ENCODE results near the gene CDH2. TPM values are rescaled to one million over a fixed set of nuclear protein-coding genes. Genes with fewer than 3 reads are reported as not detected.

CDH2 gene
- total RNA-seq, 1 experiment from 2014 or later = 34.0 TPM

DNA sequence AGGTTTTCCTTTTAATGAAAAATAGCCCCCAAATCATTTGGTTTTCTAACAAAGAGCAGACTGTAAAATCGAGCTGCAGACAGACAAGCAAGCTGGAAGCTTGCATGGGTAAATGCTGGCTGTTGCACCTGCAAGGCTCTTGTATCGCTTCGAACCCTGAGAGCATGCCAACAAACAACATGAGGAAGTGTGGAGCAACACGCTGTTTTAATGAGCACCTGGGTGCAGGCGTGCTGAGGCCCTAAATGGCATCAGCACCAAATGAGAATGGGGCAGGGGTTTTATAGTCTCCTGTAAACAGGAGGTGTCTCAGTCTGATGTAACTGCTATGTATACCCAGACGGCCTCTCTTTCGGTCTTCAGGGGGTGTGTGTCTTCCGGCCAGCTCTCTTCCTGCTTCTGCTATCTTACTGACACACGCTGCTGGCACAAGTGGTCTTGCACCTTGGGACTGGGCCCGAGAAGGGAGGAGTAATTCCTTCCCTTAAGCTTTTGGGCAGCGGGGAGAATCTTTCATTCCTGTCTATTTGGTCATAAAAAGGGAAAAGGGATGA lies 31.9 kb upstream of the CDH2 start:
- Histone ChIP-seq H3K4me1 (ENCODE audit: insufficient read depth, low read length) (peaks cover 11% of the 10 kb centered on the region), H2AFZ (ENCODE audit: low read length) (no peak overlapping the region), H3K27ac (ENCODE audit: low read length) (no peak overlapping the region), H3F3A (ENCODE audit: low read length, unreplicated experiment) (peaks cover 3% of the 10 kb centered on the region), H3K79me2 (ENCODE audit: low read length) (no peaks in the 10 kb centered on the region), H3K9ac (ENCODE audit: low read length) (no peak overlapping the region), H3K9me2 (replicated peaks; ENCODE audit: low read length) (no peaks in the 10 kb centered on the region), H3K4me2 (ENCODE audit: low read length) (no peak overlapping the region), H3K36me3 (ENCODE audit: low read depth, low read length) (no peaks in the 10 kb centered on the region), H3K27me3 (ENCODE audit: low read length) (no peaks in the 10 kb centered on the region), H4K20me1 (ENCODE audit: low read length) (no peaks in the 10 kb centered on the region), H3K4me3 (ENCODE audit: low read length) (no peak overlapping the region), H3K9me3 (ENCODE audit: low read length) (no peaks in the 10 kb centered on the region)
- DNase-seq (no peak), ATAC-seq (no peak)
- TF ChIP-seq, protein P1, sequence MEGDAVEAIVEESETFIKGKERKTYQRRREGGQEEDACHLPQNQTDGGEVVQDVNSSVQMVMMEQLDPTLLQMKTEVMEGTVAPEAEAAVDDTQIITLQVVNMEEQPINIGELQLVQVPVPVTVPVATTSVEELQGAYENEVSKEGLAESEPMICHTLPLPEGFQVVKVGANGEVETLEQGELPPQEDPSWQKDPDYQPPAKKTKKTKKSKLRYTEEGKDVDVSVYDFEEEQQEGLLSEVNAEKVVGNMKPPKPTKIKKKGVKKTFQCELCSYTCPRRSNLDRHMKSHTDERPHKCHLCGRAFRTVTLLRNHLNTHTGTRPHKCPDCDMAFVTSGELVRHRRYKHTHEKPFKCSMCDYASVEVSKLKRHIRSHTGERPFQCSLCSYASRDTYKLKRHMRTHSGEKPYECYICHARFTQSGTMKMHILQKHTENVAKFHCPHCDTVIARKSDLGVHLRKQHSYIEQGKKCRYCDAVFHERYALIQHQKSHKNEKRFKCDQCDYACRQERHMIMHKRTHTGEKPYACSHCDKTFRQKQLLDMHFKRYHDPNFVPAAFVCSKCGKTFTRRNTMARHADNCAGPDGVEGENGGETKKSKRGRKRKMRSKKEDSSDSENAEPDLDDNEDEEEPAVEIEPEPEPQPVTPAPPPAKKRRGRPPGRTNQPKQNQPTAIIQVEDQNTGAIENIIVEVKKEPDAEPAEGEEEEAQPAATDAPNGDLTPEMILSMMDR (conservative IDR thresholded peaks at IDR 0.05; ENCODE audit: low read depth, low read length) = no peak
- no peak for TF ChIP-seq EZH2phosphoT487 (IDR thresholded peaks at IDR 0.05; ENCODE audit: borderline replicate concordance, low read length)
- no peak for TF ChIP-seq EZH2 (IDR thresholded peaks at IDR 0.05; ENCODE audit: low read length, unreplicated experiment)
- CTCF ChIA-PET = no interaction called here
- BruUV-seq (replicated peaks) = no TSS peak
- POLR2A ChIA-PET (ENCODE audit: unreplicated experiment) = no interaction called here
- intact Hi-C loops (cut with micrococcal nuclease) = no loop called here

- no peak overlapping the region for H3K4me3 ChIP-seq (ENCODE audit: low read length)
- BruUV-seq (replicated peaks) = no TSS peak
- peaks cover 3% of the 10 kb centered on the region for H3F3A ChIP-seq (ENCODE audit: low read length, unreplicated experiment)
- H3K9me2 ChIP-seq (replicated peaks; ENCODE audit: low read length) = no peaks in the 10 kb centered on the region
- H3K9me3 ChIP-seq (ENCODE audit: low read length) = no peaks in the 10 kb centered on the region
- no peaks in the 10 kb centered on the region for H3K79me2 ChIP-seq (ENCODE audit: low read length)
- ChIA-PET POLR2A (ENCODE audit: unreplicated experiment) (interaction anchor here (0.6 kb wide), 1 partner anchor 24 kb away, joined by 4 read pairs; no protein-coding TSS in a partner anchor), CTCF (no interaction called here)
- no peak overlapping the region for H3K9ac ChIP-seq (ENCODE audit: low read length)
- TF ChIP-seq EZH2 (IDR thresholded peaks at IDR 0.05; ENCODE audit: low read length, unreplicated experiment) (no peak), EZH2phosphoT487 (IDR thresholded peaks at IDR 0.05; ENCODE audit: borderline replicate concordance, low read length) (no peak)
- TF ChIP-seq, protein P1 (conservative IDR thresholded peaks at IDR 0.05; ENCODE audit: low read depth, low read length) = no peak
- no peak overlapping the region for H3K4me2 ChIP-seq (ENCODE audit: low read length)
- no peak overlapping the region for H2AFZ ChIP-seq (ENCODE audit: low read length)
- H3K27ac ChIP-seq (ENCODE audit: low read length) = no peak overlapping the region
- ATAC-seq = no peak
- DNase-seq = no peak
- H3K36me3 ChIP-seq (ENCODE audit: low read depth, low read length) = no peaks in the 10 kb centered on the region
- H3K27me3 ChIP-seq (ENCODE audit: low read length) = no peaks in the 10 kb centered on the region
- intact Hi-C loops (cut with micrococcal nuclease) = no loop called here
- peaks cover 13% of the 10 kb centered on the region for H3K4me1 ChIP-seq (ENCODE audit: insufficient read depth, low read length)
- H4K20me1 ChIP-seq (ENCODE audit: low read length) = no peaks in the 10 kb centered on the region
Measured at GRCh38 chr18:28208268-28208667, 31.3 kb upstream of the CDH2 start.

DNA sequence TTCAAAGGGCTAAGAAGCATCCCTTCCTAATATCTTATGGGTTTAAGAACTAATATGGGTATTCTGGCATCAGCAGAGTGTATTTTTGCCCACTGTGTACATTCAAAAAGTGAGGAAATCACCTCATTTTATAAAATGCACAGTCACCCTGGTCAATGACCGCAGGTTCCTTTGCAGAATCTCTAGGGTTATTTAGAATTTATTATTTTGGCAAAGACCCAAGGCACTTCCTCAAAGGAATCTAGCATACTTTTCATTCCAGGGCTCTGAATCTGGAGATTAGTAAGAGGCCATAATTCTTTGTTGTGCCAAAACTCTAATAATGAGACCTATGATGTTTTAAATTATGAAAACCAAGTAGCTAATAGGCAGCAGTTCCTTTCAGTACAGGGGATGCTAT lies 27.2 kb upstream of the CDH2 start:
- Histone ChIP-seq H3K4me2 (ENCODE audit: low read length) (peak overlapping the region; percentile 56), H3K27me3 (ENCODE audit: low read length) (no peaks in the 10 kb centered on the region), H4K20me1 (ENCODE audit: low read length) (no peaks in the 10 kb centered on the region), H3K36me3 (ENCODE audit: low read depth, low read length) (no peaks in the 10 kb centered on the region), H3K9me2 (replicated peaks; ENCODE audit: low read length) (no peaks in the 10 kb centered on the region), H3F3A (ENCODE audit: low read length, unreplicated experiment) (peaks cover 3% of the 10 kb centered on the region), H3K9me3 (ENCODE audit: low read length) (no peaks in the 10 kb centered on the region), H3K4me1 (ENCODE audit: insufficient read depth, low read length) (peaks cover 13% of the 10 kb centered on the region), H2AFZ (ENCODE audit: low read length) (peak overlapping the region; percentile 37; the same call in 1 of the 2 replicates), H3K27ac (ENCODE audit: low read length) (peak overlapping the region; percentile 55), H3K9ac (ENCODE audit: low read length) (no peak overlapping the region), H3K4me3 (ENCODE audit: low read length) (no peak overlapping the region), H3K79me2 (ENCODE audit: low read length) (no peaks in the 10 kb centered on the region)
- peak; percentile 96 for DNase-seq
- ATAC-seq = peak; percentile 89
- ChIA-PET POLR2A (ENCODE audit: unreplicated experiment) (no interaction called here), CTCF (no interaction called here)
- no TSS peak for BruUV-seq (replicated peaks)
- no peak for TF ChIP-seq EZH2phosphoT487 (IDR thresholded peaks at IDR 0.05; ENCODE audit: borderline replicate concordance, low read length)
- intact Hi-C loops (cut with micrococcal nuclease) = no loop called here

All from PC-3 (cell line).